Measurements from ENCODE around the gene BCORL1.

- no peak for TF ChIP-seq CTCF (IDR thresholded peaks at IDR 0.05)
- no peak for TF ChIP-seq POLR2A (IDR thresholded peaks at IDR 0.05)
Observed at GRCh38 chrX:130014356-130014755, 31.9 kb downstream of the BCORL1 start.

Measured in body of pancreas (tissue), 4 donors.